CD4-positive, alpha-beta T cell treated with Interleukin-6 at 100 ng/mL for 8 hours (primary cell): ENCODE measurements around the gene RAB1A.
A peak's percentile ranks its signal among the peaks of the same experiment; 100 is the strongest.

Source experiments
- DNase-seq: peaks from one replicate; pipeline ENCODE4 v3.0.0-alpha.2; 2020; ENCODE audit warnings: mixed read lengths, low spot score

Gene RAB1A

GRCh38 chr2:65093211-65093610 is 36.7 kb downstream of the RAB1A start:
- no peak for DNase-seq

GRCh38 chr2:65092791-65093190 is 37.1 kb downstream of the RAB1A start:
- no peak for DNase-seq

GRCh38 chr2:65085148-65085547 is 44.8 kb downstream of the RAB1A start:
- no peak for DNase-seq

GRCh38 chr2:65081232-65081685 is 48.6 kb downstream of the RAB1A start:
- DNase-seq: no peak

- no peak for DNase-seq
Observed at GRCh38 chr2:65079017-65079416, 50.9 kb downstream of the RAB1A start.

GRCh38 chr2:65077898-65078297 is 52.0 kb downstream of the RAB1A start:
- DNase-seq: no peak

GRCh38 chr2:65076345-65076710 is 53.6 kb downstream of the RAB1A start:
- no peak for DNase-seq

- DNase-seq: no peak
Observed at GRCh38 chr2:65075605-65076344, 54.1 kb downstream of the RAB1A start.

GRCh38 chr2:65075176-65075575 is 54.7 kb downstream of the RAB1A start:
- no peak for DNase-seq

- no peak for DNase-seq
Observed at GRCh38 chr2:65073879-65074565, 55.9 kb downstream of the RAB1A start.

GRCh38 chr2:65072181-65072970 is 57.5 kb downstream of the RAB1A start:
- no peak for DNase-seq

- DNase-seq: no peak
Observed at GRCh38 chr2:65071499-65072180, 58.3 kb downstream of the RAB1A start.

GRCh38 chr2:65070856-65071255 is 59.0 kb downstream of the RAB1A start:
- DNase-seq: no peak

- DNase-seq: no peak
Observed at GRCh38 chr2:65070172-65070830, 59.6 kb downstream of the RAB1A start.

GRCh38 chr2:65069439-65069824 is 60.5 kb downstream of the RAB1A start:
- no peak for DNase-seq

- no peak for DNase-seq
Observed at GRCh38 chr2:65067806-65068553, 61.9 kb downstream of the RAB1A start.

- DNase-seq: peak; percentile 51
Observed at GRCh38 chr2:65064728-65065552, 65.0 kb downstream of the RAB1A start.

- no peak for DNase-seq
Observed at GRCh38 chr2:65062843-65063825, 66.8 kb downstream of the RAB1A start.

GRCh38 chr2:65061910-65062339 is 68.0 kb downstream of the RAB1A start:
- no peak for DNase-seq
